Right lobe of liver (tissue), 6 donors: ENCODE data around the gene SERPINA1. TPM values are rescaled to one million over a fixed set of nuclear protein-coding genes. Genes with fewer than 3 reads are reported as not detected.

ENCODE experiments used
- ATAC-seq, 4 donors: fragments of 200-7000 bp; cut with Tn5 transposase; one replicate each; pipeline ENCODE4 v1.9.1; 2020; ENCODE audit warnings: mild to moderate bottlenecking in 4 of 4, moderate library complexity in 4 of 4
- DNase-seq, 3 donors: peaks; one replicate each; pipeline ENCODE4 v3.0.0-alpha.2; 2020
- H3K27ac ChIP-seq, 3 donors: fragments of 200-600 bp; one replicate each; pipeline ENCODE4 v1.8.0; 2022
- H3K27me3 ChIP-seq, 2 donors: fragments of 200-600 bp; one replicate each; pipeline ENCODE4 v1.8.0; 2022
- H3K36me3 ChIP-seq, 4 donors: fragments of 200-600 bp; sonication (generic) in 1 of 4; one replicate each; pipeline versions ENCODE4 v1.5.1 to v1.8.0; 2017 to 2022; ENCODE audit warnings: control low read depth in 1 of 4
- H3K4me1 ChIP-seq, 4 donors: fragments of 200-600 bp; sonication (generic) in 1 of 4; one replicate each; pipeline versions ENCODE4 v1.5.1 to v1.8.0; 2017 to 2022; ENCODE audit warnings: control low read depth in 1 of 4
- H3K4me3 ChIP-seq, 3 donors: fragments of 200-600 bp; one replicate each; pipeline ENCODE4 v1.8.0; 2022
- H3K9me3 ChIP-seq, 4 donors: fragments of 200-600 bp; sonication (generic) in 1 of 4; one replicate each; pipeline versions ENCODE4 v1.5.1 to v1.8.0; 2017 to 2022; ENCODE audit warnings: control low read depth in 1 of 4
- CTCF ChIP-seq, 4 donors: fragments of 200-600 bp in 3 of 4; fragments of 450-650 bp in 1 of 4; IDR thresholded peaks; one replicate each; pipeline versions ENCODE4 v1.5.1 to v1.8.0; 2016 to 2022; ENCODE audit warnings: antibody characterized with exemption in 4 of 4, mild to moderate bottlenecking in 2 of 4
- POLR2A ChIP-seq: fragments of 450-650 bp; IDR thresholded peaks from one replicate; pipeline ENCODE4 v1.6.1; 2017; ENCODE audit warnings: antibody characterized with exemption, mild to moderate bottlenecking
- WGBS: methylation state at CpG from one replicate; pipeline ENCODE4 v1.1.6; 2018; ENCODE audit warnings: low coverage, low lambda C conversion rate; ENCODE audit not compliant: insufficient coverage; ENCODE audit errors: missing lambda C conversion rate; 5-methylcytosine and 5-hydroxymethylcytosine counted together
- intact Hi-C, 2 donors: fragments of 100-400 bp; cut with DNase I; formaldehyde crosslinking; loops; one replicate each; pipeline versions ENCODE4 v1.11.2 to v1.14.1; 2022
- total RNA-seq, 6 experiments: library from RNA; depleted of rRNA in 2 of 6; stranded (reverse); fragments of >200 nt in 2 of 6; fragmentation: NEBNext Ultra II Directional in 3 of 6; extraction: Animal tissue kit (Norgen Biotek cat#: 25700) in 3 of 6; gene quantifications; one replicate each; pipeline versions ENCODE4 v1.1.0 to v1.2.4, GENCODE V29; 2016 to 2023
- donor health status: DM: no; HTN: yes; CAD: no.
- donor health status: DM: no; HTN: no; CAD: no.
- donor health status: DM: no; HTN: no; CAD: no.
- donor health status: DM: no; HTN: yes; CAD: no.
- donor health status: DM: no; HTN: yes; CAD: no.

Gene SERPINA1
- total RNA-seq, 6 experiments from 2014 or later: 18,575 to 39,670 (median 31,917) TPM

DNA sequence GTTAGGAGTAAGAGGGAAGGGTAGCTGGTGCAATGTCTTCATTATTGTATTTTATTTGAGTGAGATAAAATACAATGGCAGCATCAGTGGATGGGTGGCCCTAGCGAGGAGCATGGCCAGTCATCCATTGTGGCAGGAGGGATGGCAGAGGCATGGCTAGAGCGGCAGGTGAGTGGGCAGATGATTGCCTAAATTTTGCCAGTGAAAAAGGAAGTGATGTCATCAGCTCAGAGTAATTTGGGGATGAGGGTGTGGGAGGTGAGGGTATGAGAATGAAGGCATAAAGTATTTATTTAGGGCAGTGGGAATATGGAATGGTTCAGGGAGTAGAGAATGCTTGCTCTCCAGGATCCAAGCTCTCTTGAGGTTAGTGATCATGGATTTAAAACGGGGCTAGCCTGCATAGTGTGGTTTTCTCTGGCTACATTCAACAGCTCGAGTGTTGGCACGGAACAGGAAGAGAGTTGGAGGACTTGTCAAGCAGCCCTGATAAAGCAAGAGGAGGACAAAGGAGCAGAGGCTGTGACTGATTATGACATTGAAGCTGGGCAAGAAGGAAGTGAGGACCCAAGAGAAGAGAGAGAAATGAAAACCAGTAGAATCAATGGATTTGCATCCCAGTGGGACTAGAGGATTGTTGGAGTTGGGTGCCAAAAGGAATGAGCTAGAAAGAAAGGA, 46.6 kb downstream of the SERPINA1 start:
- no peaks in the 10 kb centered on the region for H3K27me3 ChIP-seq
- TF ChIP-seq POLR2A: no peak
- TF ChIP-seq CTCF (IDR thresholded peaks at IDR 0.05): no peak

GRCh38 chr14:94340533-94340932, 47.9 kb downstream of the SERPINA1 start:
- Histone ChIP-seq H3K9me3 (no peaks in the 10 kb centered on the region), H3K27ac (peak overlapping the region; percentile 11 to 65 (median 20)), H3K4me3 (no peak overlapping the region), H3K4me1 (peaks cover 0 to 44% (median 17%) of the 10 kb centered on the region in 4 donors), H3K27me3 (no peaks in the 10 kb centered on the region), H3K36me3 (no peaks in the 10 kb centered on the region)
- ATAC-seq (peak; percentile 60 to 77 (median 68)), DNase-seq (no peak)
- TF ChIP-seq POLR2A (no peak), CTCF (IDR thresholded peaks at IDR 0.05) (no peak)
- intact Hi-C loops: no loop called here

More for the DNA sequence above, 46.6 kb downstream of the SERPINA1 start:
- 31% methylated on average over 5 of the region's 5 CpGs for WGBS
- intact Hi-C loops: no loop called here
- DNase-seq: no peak
- Histone ChIP-seq H3K4me3 (no peak overlapping the region), H3K36me3 (no peaks in the 10 kb centered on the region), H3K9me3 (no peaks in the 10 kb centered on the region), H3K27ac (peak overlapping the region in 2 of 3 donors; percentile 16 to 44), H3K4me1 (peaks cover 0 to 44% (median 17%) of the 10 kb centered on the region in 4 donors)
- peak in 2 of 4 donors; percentile 1 for ATAC-seq

GRCh38 chr14:94338023-94338422, 50.4 kb downstream of the SERPINA1 start:
- intact Hi-C loops: no loop called here
- H3K36me3 ChIP-seq: no peaks in the 10 kb centered on the region
- no peak for TF ChIP-seq POLR2A
- no peak for TF ChIP-seq CTCF (IDR thresholded peaks at IDR 0.05)
- no peak overlapping the region for H3K27ac ChIP-seq
- 76% methylated on average over 2 of the region's 2 CpGs for WGBS
- peaks cover 0 to 44% (median 17%) of the 10 kb centered on the region in 4 donors for H3K4me1 ChIP-seq
- H3K4me3 ChIP-seq: no peak overlapping the region
- DNase-seq: no peak
- ATAC-seq: no peak
- no peaks in the 10 kb centered on the region for H3K9me3 ChIP-seq
- no peaks in the 10 kb centered on the region for H3K27me3 ChIP-seq

GRCh38 chr14:94337274-94337673, 51.1 kb downstream of the SERPINA1 start:
- Histone ChIP-seq H3K27ac (peak overlapping the region in 1 of 3 donors; percentile 6), H3K27me3 (no peaks in the 10 kb centered on the region), H3K36me3 (no peaks in the 10 kb centered on the region), H3K9me3 (no peaks in the 10 kb centered on the region), H3K4me1 (peaks cover 0 to 38% (median 15%) of the 10 kb centered on the region in 4 donors), H3K4me3 (no peak overlapping the region)
- intact Hi-C loops: no loop called here
- TF ChIP-seq CTCF (IDR thresholded peaks at IDR 0.05) (peak in 1 of 4 donors; percentile 21), POLR2A (no peak)
- 32% methylated on average over 6 of the region's 6 CpGs for WGBS
- DNase-seq: no peak
- peak in 2 of 4 donors; percentile 10 to 24 for ATAC-seq
